ENCODE measurements around the gene LRCH1. TPM values are rescaled to one million over a fixed set of nuclear protein-coding genes. Genes with fewer than 3 reads are reported as not detected.

Gene LRCH1
- total RNA-seq, 4 donors from 2014 or later: 13.6 to 29.7 (median 18.5) TPM

- Histone ChIP-seq H3K9me3 (no peaks in the 10 kb centered on the region), H3K4me3 (no peak overlapping the region), H3K36me3 (peaks cover 0 to 40% (median 0%) of the 10 kb centered on the region in 3 donors), H3K4me1 (no peaks in the 10 kb centered on the region), H3K27me3 (no peaks in the 10 kb centered on the region), H3K27ac (no peak overlapping the region)
- TF ChIP-seq CTCF (IDR thresholded peaks at IDR 0.05) (no peak), POLR2A (IDR thresholded peaks at IDR 0.05) (no peak)
- DNase-seq: no peak
Measured at GRCh38 chr13:46739447-46740098, 186.6 kb downstream of the LRCH1 start.

GRCh38 chr13:46743191-46743590, 190.2 kb downstream of the LRCH1 start:
- no peaks in the 10 kb centered on the region for H3K27me3 ChIP-seq
- H3K36me3 ChIP-seq: peaks cover 0 to 45% (median 0%) of the 10 kb centered on the region in 3 donors
- TF ChIP-seq CTCF (IDR thresholded peaks at IDR 0.05): no peak
- TF ChIP-seq POLR2A (IDR thresholded peaks at IDR 0.05): no peak
- no peak overlapping the region for H3K4me3 ChIP-seq
- no peaks in the 10 kb centered on the region for H3K4me1 ChIP-seq
- no peaks in the 10 kb centered on the region for H3K9me3 ChIP-seq
- no peak for DNase-seq
- no peak overlapping the region for H3K27ac ChIP-seq

- DNase-seq: no peak
- Histone ChIP-seq H3K27me3 (no peaks in the 10 kb centered on the region), H3K4me3 (no peak overlapping the region), H3K36me3 (peaks cover 0 to 45% (median 0%) of the 10 kb centered on the region in 3 donors), H3K4me1 (no peaks in the 10 kb centered on the region), H3K27ac (no peak overlapping the region), H3K9me3 (no peaks in the 10 kb centered on the region)
- TF ChIP-seq CTCF (IDR thresholded peaks at IDR 0.05) (no peak), POLR2A (IDR thresholded peaks at IDR 0.05) (no peak)
Measured at GRCh38 chr13:46745062-46745461, 192.1 kb downstream of the LRCH1 start.

GRCh38 chr13:46745706-46746105, 192.7 kb downstream of the LRCH1 start:
- TF ChIP-seq CTCF (IDR thresholded peaks at IDR 0.05) (no peak), POLR2A (IDR thresholded peaks at IDR 0.05) (no peak)
- no peak for DNase-seq
- H3K36me3 ChIP-seq: peaks cover 0 to 49% (median 0%) of the 10 kb centered on the region in 3 donors
- no peaks in the 10 kb centered on the region for H3K27me3 ChIP-seq
- H3K4me1 ChIP-seq: no peaks in the 10 kb centered on the region
- no peaks in the 10 kb centered on the region for H3K9me3 ChIP-seq
- no peak overlapping the region for H3K27ac ChIP-seq
- H3K4me3 ChIP-seq: no peak overlapping the region

- no peak overlapping the region for H3K27ac ChIP-seq
Measured at GRCh38 chr13:46747031-46747820, 194.3 kb downstream of the LRCH1 start.

More at GRCh38 chr13:46747031-46747820, 194.3 kb downstream of the LRCH1 start:
- H3K9me3 ChIP-seq: no peaks in the 10 kb centered on the region
- no peaks in the 10 kb centered on the region for H3K27me3 ChIP-seq
- peaks cover 0 to 41% (median 0%) of the 10 kb centered on the region in 3 donors for H3K36me3 ChIP-seq
- H3K4me1 ChIP-seq: peaks cover 0 to 6% (median 0%) of the 10 kb centered on the region in 4 donors
- no peak for TF ChIP-seq POLR2A (IDR thresholded peaks at IDR 0.05)
- TF ChIP-seq CTCF (IDR thresholded peaks at IDR 0.05): no peak
- DNase-seq: no peak
- H3K4me3 ChIP-seq: no peak overlapping the region
